Suprapubic skin (tissue), 4 donors: ENCODE measurements around the gene ANKRD12. TPM values are rescaled to one million over a fixed set of nuclear protein-coding genes. Genes with fewer than 3 reads are reported as not detected.
A peak's percentile ranks its signal among the peaks of the same experiment; 100 is the strongest.
"Not testable (repeated sequence)": the region's sequence is repeated elsewhere in the genome, so short reads cannot be mapped to it uniquely, and the experiment has no call there.

Source experiments
- DNase-seq, 2 donors: peaks; one replicate each; pipeline ENCODE4 v3.0.0-alpha.2; 2019; ENCODE audit warnings: low spot score in 2 of 2
- H3K27ac ChIP-seq: fragments of 200-600 bp; sonication (generic); one replicate; pipeline ENCODE4 v1.5.1; 2019
- H3K27me3 ChIP-seq: fragments of 200-600 bp; sonication (generic); one replicate; pipeline ENCODE4 v1.5.1; 2019
- H3K36me3 ChIP-seq: fragments of 200-600 bp; sonication (generic); one replicate; pipeline ENCODE4 v1.5.1; 2019
- H3K4me1 ChIP-seq: fragments of 200-600 bp; sonication (generic); one replicate; pipeline ENCODE4 v1.5.1; 2019
- H3K4me3 ChIP-seq: fragments of 200-600 bp; sonication (generic); one replicate; pipeline ENCODE4 v1.5.1; 2019; ENCODE audit warnings: mild to moderate bottlenecking
- H3K9me3 ChIP-seq: fragments of 200-600 bp; sonication (generic); one replicate; pipeline ENCODE4 v1.5.1; 2019
- CTCF ChIP-seq, 2 donors: fragments of 200-600 bp in 1 of 2; fragments of 450-650 bp in 1 of 2; sonication (generic) in 1 of 2; IDR thresholded peaks; one replicate each; pipeline ENCODE4 v1.5.1; 2016 to 2019; ENCODE audit warnings: antibody characterized with exemption in 2 of 2, mild to moderate bottlenecking in 1 of 2, moderate library complexity in 1 of 2
- EP300 ChIP-seq: sonication (generic); formaldehyde crosslinking; IDR thresholded peaks from one replicate; pipeline ENCODE4 v1.6.1; 2017; ENCODE audit warnings: antibody characterized with exemption
- POLR2A ChIP-seq, 2 donors: fragments of 450-650 bp; IDR thresholded peaks; one replicate each; pipeline ENCODE4 v1.6.1; 2017; ENCODE audit warnings: antibody characterized with exemption in 2 of 2, mild to moderate bottlenecking in 2 of 2, moderate library complexity in 2 of 2
- POLR2AphosphoS5 ChIP-seq, 3 donors: sonication (generic); formaldehyde crosslinking; IDR thresholded peaks; one replicate each; pipeline ENCODE4 v1.6.1; 2017; ENCODE audit warnings: antibody characterized with exemption in 3 of 3
- WGBS: methylation state at CpG from one replicate; pipeline ENCODE4 v1.1.5; 2018; 5-methylcytosine and 5-hydroxymethylcytosine counted together
- total RNA-seq, 4 donors: library from RNA; depleted of rRNA; stranded (reverse); fragments of >200 nt; gene quantifications; one replicate each; pipeline ENCODE4 v1.1.0, GENCODE V29; 2016

The ANKRD12 gene
- total RNA-seq = 100 to 1,000 TPM in 1 of 4 donors, 10 to 100 TPM in 3; 41.0 to 107 (median 60.8) TPM

GRCh38 chr18:9136315-9137155 lies at the start of gene ANKRD12:
Gene ANKRD12 (plus strand): TSS chr18:9136781. CDS start chr18:9182433, 45,652 bp downstream.
- peak within 1 kb of the TSS; percentile 98 for H3K27ac ChIP-seq
- H3K4me3 ChIP-seq = peak within 1 kb of the TSS; percentile 94
- 0% methylated on average over 25 of the region's 95 CpGs for WGBS
- H3K4me1 ChIP-seq = peaks cover 72% of the 10 kb centered on the region
- peak; percentile 99 for DNase-seq
- peaks cover 12% of the 10 kb centered on the region for H3K36me3 ChIP-seq
- TF ChIP-seq CTCF (IDR thresholded peaks at IDR 0.05) = no peak
- peak; percentile 12 to 87 for TF ChIP-seq POLR2A (IDR thresholded peaks at IDR 0.05)
- TF ChIP-seq POLR2AphosphoS5 (IDR thresholded peaks at IDR 0.05) = peak; percentile 71 to 93 (median 87)
- TF ChIP-seq EP300 = no peak
- no peaks in the 10 kb centered on the region for H3K9me3 ChIP-seq
- H3K27me3 ChIP-seq = no peaks in the 10 kb centered on the region

DNA sequence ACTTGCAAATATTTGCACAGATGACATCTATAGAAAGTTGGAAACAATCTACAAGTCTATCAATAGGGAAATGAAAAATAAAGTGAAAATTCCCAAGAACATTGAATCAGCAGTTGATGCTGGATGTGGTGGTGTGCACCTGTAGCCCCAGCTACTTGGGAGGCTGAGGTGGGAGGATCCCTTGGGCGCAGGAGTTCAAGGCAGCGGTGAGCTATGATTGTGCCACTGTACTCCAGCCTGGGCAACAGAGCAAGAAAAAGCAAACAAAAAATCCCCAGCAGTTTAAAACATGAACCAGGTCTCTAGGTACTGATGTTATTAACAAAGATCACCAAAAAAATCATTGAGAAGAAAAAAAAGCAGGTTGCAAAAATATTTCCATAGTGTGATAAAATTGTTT lies 49.4 kb upstream of the ANKRD12 start:
- Histone ChIP-seq H3K27ac (no peak overlapping the region), H3K4me3 (no peak overlapping the region), H3K4me1 (no peaks in the 10 kb centered on the region), H3K27me3 (no peaks in the 10 kb centered on the region), H3K9me3 (no peaks in the 10 kb centered on the region), H3K36me3 (no peaks in the 10 kb centered on the region)
- TF ChIP-seq POLR2A (IDR thresholded peaks at IDR 0.05) = no peak
- TF ChIP-seq CTCF (IDR thresholded peaks at IDR 0.05) = no peak
- no peak for TF ChIP-seq EP300
- TF ChIP-seq POLR2AphosphoS5 (IDR thresholded peaks at IDR 0.05) = no peak
- WGBS = 97% methylated on average over 2 of the region's 2 CpGs
- no peak for DNase-seq

DNA sequence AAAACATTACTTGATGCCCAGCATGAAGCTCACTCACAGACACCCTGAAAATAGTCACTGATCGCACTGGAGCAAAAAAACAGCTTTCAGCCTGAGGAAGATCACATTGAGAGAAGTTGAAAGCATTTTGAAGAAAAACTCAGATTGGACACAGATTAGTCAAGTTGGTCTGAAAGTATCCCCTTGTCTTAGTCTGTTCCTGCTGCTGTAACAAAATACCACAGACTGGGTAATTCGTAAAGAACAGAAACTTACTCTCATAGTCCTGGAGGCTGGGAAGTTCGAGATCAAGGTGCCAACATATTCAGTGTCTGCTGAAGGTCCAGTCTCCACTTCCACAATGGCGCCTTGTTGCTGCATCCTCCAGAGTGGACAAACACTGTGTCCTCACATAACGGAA lies 48.3 kb upstream of the ANKRD12 start:
- Histone ChIP-seq H3K4me3 (no peak overlapping the region), H3K36me3 (no peaks in the 10 kb centered on the region), H3K4me1 (no peaks in the 10 kb centered on the region), H3K27me3 (no peaks in the 10 kb centered on the region), H3K27ac (no peak overlapping the region), H3K9me3 (no peaks in the 10 kb centered on the region)
- 97% methylated on average over 5 of the region's 5 CpGs for WGBS
- TF ChIP-seq POLR2A (IDR thresholded peaks at IDR 0.05) = no peak
- TF ChIP-seq CTCF (IDR thresholded peaks at IDR 0.05) = no peak
- TF ChIP-seq POLR2AphosphoS5 (IDR thresholded peaks at IDR 0.05) = no peak
- no peak for TF ChIP-seq EP300
- no peak for DNase-seq

DNA sequence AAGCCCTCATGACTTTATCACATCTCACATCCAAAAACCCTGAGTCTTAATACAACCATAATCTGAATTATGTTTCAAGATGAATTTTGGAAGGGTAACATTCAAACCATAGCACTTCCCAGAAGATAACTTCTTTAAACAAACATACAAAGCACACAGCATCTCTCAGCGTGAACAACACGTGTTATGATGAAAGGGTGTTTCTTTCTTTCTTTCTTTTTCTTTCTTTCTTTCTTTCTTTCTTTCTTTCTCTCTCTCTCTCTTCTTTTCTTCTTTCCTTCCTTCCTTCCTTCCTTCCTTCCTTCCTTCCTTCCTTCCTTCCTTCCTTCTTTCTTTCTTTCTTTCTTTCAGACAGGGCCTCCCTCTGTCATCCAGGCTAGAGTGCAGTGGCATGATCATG lies 47.9 kb upstream of the ANKRD12 start:
- not testable (repeated sequence) for H3K4me1 ChIP-seq, H3K4me3 ChIP-seq, H3K27ac ChIP-seq, H3K36me3 ChIP-seq, DNase-seq, H3K27me3 ChIP-seq, H3K9me3 ChIP-seq
- 98% methylated on average over 2 of the region's 2 CpGs for WGBS

GRCh38 chr18:9090578-9090977 lies 46.0 kb upstream of the ANKRD12 start:
- DNase-seq = no peak
- Histone ChIP-seq H3K4me3 (no peak overlapping the region), H3K4me1 (no peaks in the 10 kb centered on the region), H3K27me3 (no peaks in the 10 kb centered on the region), H3K36me3 (no peaks in the 10 kb centered on the region), H3K27ac (no peak overlapping the region), H3K9me3 (no peaks in the 10 kb centered on the region)
- TF ChIP-seq CTCF (IDR thresholded peaks at IDR 0.05) (no peak), POLR2AphosphoS5 (IDR thresholded peaks at IDR 0.05) (no peak), POLR2A (IDR thresholded peaks at IDR 0.05) (no peak), EP300 (no peak)
- WGBS = 92% methylated on average over 5 of the region's 5 CpGs
